Brain microvascular endothelial cell (primary cell): ENCODE results near the gene DDX39B.

Source experiments
- DNase-seq: peaks from one replicate; pipeline ENCODE4 v3.0.0-alpha.2; 2020
- H3K27ac ChIP-seq: fragments of 250-450 bp; sonication (Bioruptor Pico); 2 replicates; pipeline ENCODE4 v1.5.1; 2020; ENCODE audit warnings: mild to moderate bottlenecking, moderate library complexity
- H3K27me3 ChIP-seq: fragments of 250-450 bp; sonication (Bioruptor Pico); replicated peaks from 2 replicates; pipeline ENCODE4 v1.5.1; 2020; ENCODE audit warnings: mild to moderate bottlenecking
- H3K36me3 ChIP-seq: fragments of 250-450 bp; sonication (Bioruptor Pico); replicated peaks from 2 replicates; pipeline ENCODE4 v1.5.1; 2020; ENCODE audit warnings: mild to moderate bottlenecking
- H3K4me3 ChIP-seq: 2 replicates; pipeline ENCODE4 v1.5.1; 2011; ENCODE audit warnings: low read depth, mild to moderate bottlenecking, control low read depth, low read length, moderate library complexity
- CTCF ChIP-seq: IDR thresholded peaks from 2 replicates; pipeline ENCODE4 v1.5.1; 2011; ENCODE audit warnings: low read depth, mild to moderate bottlenecking, moderate library complexity, low read length, control low read depth, inconsistent platforms; ENCODE audit errors: missing control alignments
- in situ Hi-C: cut with HindIII; loops from 2 replicates; pipeline ENCODE4 v1.10.0; 2017; ENCODE audit warnings: low sequenced_read_pairs, low pct_ligation_motif_present

The DDX39B gene

GRCh38 chr6:31559958-31560696, 18.3 kb upstream of the DDX39B start:
- no peak for TF ChIP-seq CTCF
- in situ Hi-C loops, result no loop called here
- no peak overlapping the region for H3K4me3 ChIP-seq

GRCh38 chr6:31559606-31559957, 17.8 kb upstream of the DDX39B start:
- TF ChIP-seq CTCF, result no peak
- Histone ChIP-seq H3K27ac (peak overlapping the region; percentile 68), H3K27me3 (no peaks in the 10 kb centered on the region), H3K4me3 (no peak overlapping the region), H3K36me3 (peaks cover 17% of the 10 kb centered on the region)
- in situ Hi-C loops, result no loop called here
- DNase-seq, result no peak

More at GRCh38 chr6:31559958-31560696, 18.3 kb upstream of the DDX39B start:
- H3K27me3 ChIP-seq, result no peaks in the 10 kb centered on the region
- H3K36me3 ChIP-seq, result peaks cover 17% of the 10 kb centered on the region
- DNase-seq, result peak; percentile 51
- peak overlapping the region; percentile 68 for H3K27ac ChIP-seq

- H3K27ac ChIP-seq, result peak overlapping the region; percentile 68
- no peak for TF ChIP-seq CTCF
- peaks cover 17% of the 10 kb centered on the region for H3K36me3 ChIP-seq
- in situ Hi-C loops, result no loop called here
- no peak for DNase-seq
- H3K4me3 ChIP-seq, result no peak overlapping the region
- H3K27me3 ChIP-seq, result no peaks in the 10 kb centered on the region
Measured at GRCh38 chr6:31558631-31559500, 17.1 kb upstream of the DDX39B start.

- H3K27me3 ChIP-seq, result no peaks in the 10 kb centered on the region
- no peak overlapping the region for H3K4me3 ChIP-seq
- in situ Hi-C loops, result no loop called here
- DNase-seq, result no peak
- H3K27ac ChIP-seq, result no peak overlapping the region
- no peak for TF ChIP-seq CTCF
- peaks cover 18% of the 10 kb centered on the region for H3K36me3 ChIP-seq
Measured at GRCh38 chr6:31558318-31558625, 16.5 kb upstream of the DDX39B start.

- in situ Hi-C loops, result no loop called here
- peaks cover 20% of the 10 kb centered on the region for H3K36me3 ChIP-seq
- H3K27me3 ChIP-seq, result no peaks in the 10 kb centered on the region
- DNase-seq, result no peak
- TF ChIP-seq CTCF, result no peak
- H3K27ac ChIP-seq, result no peak overlapping the region
- H3K4me3 ChIP-seq, result no peak overlapping the region
Measured at GRCh38 chr6:31557443-31558317, 15.9 kb upstream of the DDX39B start.
